GM12872 (cell line): ENCODE results near the gene CENPA.

Experiments
- CTCF ChIP-seq: IDR thresholded peaks from 3 replicates; pipeline ENCODE4 v1.5.1; 2011; ENCODE audit warnings: low read depth, mild to moderate bottlenecking, low read length, moderate library complexity; ENCODE audit not compliant: insufficient read depth

CENPA gene

GRCh38 chr2:26772064-26773001, 13.5 kb upstream of the CENPA start:
- no peak for TF ChIP-seq CTCF

GRCh38 chr2:26776195-26776800, 9.6 kb upstream of the CENPA start:
- TF ChIP-seq CTCF, result no peak

- TF ChIP-seq CTCF, result no peak
Measured at GRCh38 chr2:26778098-26778497, 7.8 kb upstream of the CENPA start.

DNA sequence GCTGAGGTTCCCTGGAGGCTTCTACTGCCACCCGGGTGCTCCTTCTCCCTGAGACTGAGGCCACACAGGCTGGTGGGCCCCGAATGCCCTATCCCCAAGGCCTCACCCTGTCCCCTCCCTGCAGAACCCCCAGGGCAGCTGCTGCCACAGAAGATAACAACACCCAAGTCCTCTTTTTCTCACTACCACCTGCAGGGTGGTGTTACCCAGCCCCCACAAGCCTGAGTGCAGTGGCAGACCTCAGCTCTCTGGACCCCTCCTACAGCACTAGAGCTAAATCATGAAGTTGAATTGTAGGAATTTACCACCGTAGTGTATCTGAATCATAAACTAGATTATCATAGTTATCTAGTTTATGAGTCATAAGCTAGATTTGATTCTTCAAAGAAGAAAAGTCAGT, 7.3 kb upstream of the CENPA start:
- no peak for TF ChIP-seq CTCF

DNA sequence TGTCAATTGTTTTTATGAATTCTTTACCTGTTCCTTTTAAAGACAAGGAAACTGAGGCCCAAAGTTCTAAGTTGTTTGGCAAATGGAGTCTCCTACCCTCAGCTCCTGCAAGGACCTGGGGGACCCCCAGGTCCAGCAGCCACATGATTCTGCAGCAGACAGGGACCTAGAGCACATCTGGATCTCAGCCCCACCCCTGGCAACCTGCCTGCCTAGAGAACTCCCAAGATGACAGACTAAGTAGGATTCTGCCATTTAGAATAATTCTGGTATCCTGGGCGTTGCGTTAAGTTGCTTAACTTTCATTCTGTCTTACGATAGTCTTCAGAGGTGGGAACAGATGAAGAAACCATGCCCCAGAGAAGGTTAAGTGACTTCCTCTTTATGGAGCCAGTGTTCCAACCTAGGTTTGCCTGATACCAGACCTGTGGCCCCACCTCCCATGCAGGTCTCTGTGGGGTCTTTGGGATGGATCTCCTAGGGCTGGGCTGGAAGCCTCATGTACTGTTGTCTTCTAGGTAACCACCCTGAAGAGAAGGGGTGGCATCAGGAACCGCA, 5.6 kb upstream of the CENPA start:
- TF ChIP-seq CTCF, result no peak

- no peak for TF ChIP-seq CTCF
Measured at GRCh38 chr2:26782876-26783704, 2.8 kb upstream of the CENPA start.

DNA sequence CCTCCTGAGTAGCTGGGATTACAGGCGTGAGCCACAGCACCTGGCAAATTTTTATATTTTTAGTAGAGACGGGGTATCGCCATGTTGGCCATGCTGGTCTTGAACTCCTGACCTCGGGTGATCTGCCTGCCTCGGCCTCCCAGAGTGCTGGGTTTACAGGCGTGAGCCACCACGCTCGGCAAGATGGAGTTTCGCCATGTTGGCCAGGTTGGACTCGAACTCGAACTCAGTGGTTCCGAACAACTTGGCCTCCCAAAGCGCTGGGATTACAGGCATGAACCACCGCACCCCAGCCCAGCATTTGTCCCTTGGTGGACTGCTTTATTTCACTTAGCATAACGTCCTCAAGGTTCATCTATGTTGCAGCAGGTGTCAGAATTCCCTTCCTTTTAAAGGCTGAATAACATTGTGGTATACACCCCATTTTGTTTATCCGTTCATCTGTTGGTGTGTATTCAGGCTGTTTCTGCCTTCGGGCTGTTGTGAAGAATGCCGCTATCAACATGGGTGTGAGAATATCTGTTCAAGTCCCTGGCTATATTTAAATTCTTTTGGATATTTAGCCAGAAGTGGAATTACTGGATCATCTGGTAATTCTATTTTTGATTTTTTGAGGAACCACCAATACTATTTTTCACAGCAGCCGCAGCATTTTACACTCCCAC, 1.2 kb upstream of the CENPA start:
- no peak for TF ChIP-seq CTCF
